GM12891 (cell line): ENCODE measurements around the gene PDGFRB.

Source experiments
- PAX5 ChIP-seq: IDR thresholded peaks from 2 replicates; pipeline ENCODE4 v1.6.1; 2011; ENCODE audit warnings: low read length, moderate library complexity, mild to moderate bottlenecking; ENCODE audit not compliant: insufficient read depth, severe bottlenecking
- POLR2A ChIP-seq: IDR thresholded peaks from 2 replicates; pipeline ENCODE4 v1.6.1; 2011; ENCODE audit warnings: low read depth, low read length, control low read depth
- POLR2AphosphoS5 ChIP-seq: IDR thresholded peaks from 2 replicates; pipeline ENCODE4 v1.6.1; 2011; ENCODE audit warnings: low read depth, low read length, control low read depth
- POU2F2 ChIP-seq: IDR thresholded peaks from 2 replicates; pipeline ENCODE4 v1.6.1; 2011; ENCODE audit warnings: low read depth, mild to moderate bottlenecking, control low read depth, low read length, moderate library complexity

DNA sequence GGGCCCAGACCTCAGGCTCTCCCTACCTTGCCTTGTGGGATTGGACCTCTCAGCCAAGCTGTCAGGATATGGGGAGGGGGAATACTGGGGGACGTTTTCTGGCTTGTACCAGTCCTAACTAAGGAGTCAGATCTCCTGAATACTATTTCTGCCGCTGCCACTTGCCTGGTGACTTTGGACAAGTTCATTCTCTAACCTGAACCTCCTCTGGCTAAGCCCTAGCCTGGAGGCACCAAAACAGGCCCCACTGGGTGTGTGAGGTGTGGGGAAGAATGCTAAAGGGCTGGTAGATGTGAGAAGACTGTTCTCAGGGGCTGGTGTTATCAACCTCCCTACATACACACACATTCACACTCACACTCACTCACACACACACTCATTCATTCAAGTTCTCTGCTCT, 35.3 kb upstream of the PDGFRB start:
- TF ChIP-seq POLR2AphosphoS5 (no peak), POLR2A (no peak), PAX5 (no peak), POU2F2 (no peak)
